SJSA1 (cell line): ENCODE results near the gene OR6S1. TPM values are rescaled to one million over a fixed set of nuclear protein-coding genes. Genes with fewer than 3 reads are reported as not detected.
"Not testable (repeated sequence)": the region's sequence is repeated elsewhere in the genome, so short reads cannot be mapped to it uniquely, and the experiment has no call there.

Experiments
- DNase-seq, 2 experiments: peaks; one replicate each; pipeline ENCODE4 v3.0.0-alpha.2; 2015 to 2020; ENCODE audit warnings: low spot score in 2 of 2, low read depth in 1 of 2
- H3K27ac ChIP-seq: fragments of 250-450 bp; sonication (Bioruptor Pico); 2 replicates; pipeline ENCODE4 v1.5.1; 2020; ENCODE audit warnings: mild to moderate bottlenecking, moderate library complexity
- H3K27me3 ChIP-seq: fragments of 250-450 bp; sonication (Bioruptor Pico); replicated peaks from 2 replicates; pipeline ENCODE4 v1.5.1; 2020; ENCODE audit warnings: mild to moderate bottlenecking, moderate library complexity
- H3K36me3 ChIP-seq: fragments of 250-450 bp; sonication (Bioruptor Pico); 2 replicates; pipeline ENCODE4 v1.5.1; 2020; ENCODE audit warnings: mild to moderate bottlenecking
- H3K4me1 ChIP-seq: fragments of 250-450 bp; sonication (Bioruptor Pico); replicated peaks from 2 replicates; pipeline ENCODE4 v1.6.1; 2021; ENCODE audit warnings: mild to moderate bottlenecking
- H3K4me3 ChIP-seq: fragments of 250-450 bp; sonication (Bioruptor Pico); 2 replicates; pipeline ENCODE4 v1.5.1; 2020; ENCODE audit warnings: mild to moderate bottlenecking
- H3K9me3 ChIP-seq: fragments of 250-450 bp; sonication (Bioruptor Pico); replicated peaks from 2 replicates; pipeline ENCODE4 v1.5.1; 2020; ENCODE audit warnings: mild to moderate bottlenecking
- total RNA-seq: library from RNA; depleted of rRNA; stranded (reverse); fragments of >200 nt; shearing (Covaris generic); gene quantifications from 2 replicates; pipeline ENCODE4 v1.2.3, GENCODE V29; 2014

The OR6S1 gene
- total RNA-seq, 1 experiment from 2014 or later: not detected

DNA sequence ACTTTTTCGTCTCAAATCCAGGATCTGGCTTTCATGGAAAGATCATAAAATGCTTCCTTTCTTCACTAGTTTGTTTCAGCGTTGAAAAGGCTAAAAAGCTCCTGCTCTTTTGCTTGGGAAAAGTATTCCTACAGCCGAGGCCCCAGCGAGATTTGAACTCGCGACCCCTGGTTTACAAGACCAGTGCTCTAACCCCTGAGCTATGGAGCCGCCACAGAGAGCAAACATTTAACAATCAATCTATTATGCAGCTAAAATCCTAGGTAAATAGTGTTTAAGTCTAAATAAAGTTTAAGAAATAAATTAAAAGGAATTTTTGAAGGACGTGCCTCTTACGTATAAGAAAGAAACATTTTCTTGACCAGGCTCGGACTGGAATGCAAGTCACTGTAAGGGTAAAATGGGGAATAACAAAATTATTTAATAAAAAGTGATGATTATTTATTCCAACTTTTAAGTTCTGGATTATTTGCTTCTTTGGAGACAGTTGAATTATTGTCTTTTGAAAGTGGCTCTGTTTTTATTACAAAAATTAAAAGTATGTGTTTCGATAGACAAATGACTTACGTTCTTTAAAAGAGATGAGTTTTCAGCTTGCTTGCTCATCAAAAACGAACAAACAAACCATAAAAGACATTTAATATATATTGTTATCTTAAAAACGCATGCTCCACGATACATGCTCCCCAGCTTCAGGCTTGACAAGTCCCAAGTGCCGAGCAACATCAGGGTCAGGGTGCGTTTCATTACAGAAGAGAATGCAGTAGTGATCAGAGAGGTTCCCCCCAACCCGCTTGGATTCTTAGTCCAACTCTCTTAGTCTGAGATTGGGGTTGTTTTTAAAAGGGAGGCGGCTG is 10.2 kb downstream of the OR6S1 start:
- Histone ChIP-seq H3K4me3 (peak overlapping the region; percentile 16; the same call in 1 of the 2 replicates), H3K9me3 (no peaks in the 10 kb centered on the region), H3K4me1 (peaks cover 18% of the 10 kb centered on the region), H3K27me3 (peaks cover 21% of the 10 kb centered on the region), H3K36me3 (no peaks in the 10 kb centered on the region), H3K27ac (no peak overlapping the region)
- DNase-seq: peak; percentile 56 to 59

DNA sequence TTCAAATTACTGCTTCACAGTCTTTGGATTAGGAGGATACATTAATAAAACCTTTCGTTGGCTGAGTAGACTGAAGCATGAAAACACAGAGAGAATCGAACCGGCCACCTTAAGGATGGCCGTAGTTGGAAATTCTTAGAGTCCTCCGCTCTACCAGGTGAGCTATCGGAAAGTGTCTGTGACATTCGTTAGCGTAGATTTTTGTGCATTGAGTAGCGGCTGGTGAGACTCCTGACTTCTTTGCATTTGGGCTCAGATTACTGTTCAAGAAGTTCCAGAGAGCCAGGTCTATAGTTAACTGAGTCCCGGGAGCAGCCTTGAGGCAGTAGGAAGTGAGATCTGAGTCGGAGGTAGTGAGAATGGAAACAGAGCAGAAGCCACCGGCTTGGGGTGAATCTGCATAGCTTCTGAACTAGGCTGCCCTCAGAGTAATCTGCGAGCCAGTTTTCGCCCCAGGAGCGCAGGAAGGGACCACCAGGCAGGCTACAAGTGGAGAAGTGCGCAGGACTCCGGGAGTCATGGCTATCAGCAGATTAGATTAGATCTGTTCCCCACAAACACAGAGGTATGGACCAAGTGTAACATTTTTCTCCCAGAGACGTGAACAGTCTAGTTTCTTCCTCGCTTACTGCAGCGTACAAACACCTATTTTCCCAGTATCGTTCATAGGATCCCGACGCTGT is 11.0 kb downstream of the OR6S1 start:
- Histone ChIP-seq H3K36me3 (no peaks in the 10 kb centered on the region), H3K27me3 (peaks cover 21% of the 10 kb centered on the region), H3K9me3 (no peaks in the 10 kb centered on the region), H3K27ac (no peak overlapping the region), H3K4me3 (no peak overlapping the region), H3K4me1 (peaks cover 18% of the 10 kb centered on the region)
- no peak for DNase-seq

DNA sequence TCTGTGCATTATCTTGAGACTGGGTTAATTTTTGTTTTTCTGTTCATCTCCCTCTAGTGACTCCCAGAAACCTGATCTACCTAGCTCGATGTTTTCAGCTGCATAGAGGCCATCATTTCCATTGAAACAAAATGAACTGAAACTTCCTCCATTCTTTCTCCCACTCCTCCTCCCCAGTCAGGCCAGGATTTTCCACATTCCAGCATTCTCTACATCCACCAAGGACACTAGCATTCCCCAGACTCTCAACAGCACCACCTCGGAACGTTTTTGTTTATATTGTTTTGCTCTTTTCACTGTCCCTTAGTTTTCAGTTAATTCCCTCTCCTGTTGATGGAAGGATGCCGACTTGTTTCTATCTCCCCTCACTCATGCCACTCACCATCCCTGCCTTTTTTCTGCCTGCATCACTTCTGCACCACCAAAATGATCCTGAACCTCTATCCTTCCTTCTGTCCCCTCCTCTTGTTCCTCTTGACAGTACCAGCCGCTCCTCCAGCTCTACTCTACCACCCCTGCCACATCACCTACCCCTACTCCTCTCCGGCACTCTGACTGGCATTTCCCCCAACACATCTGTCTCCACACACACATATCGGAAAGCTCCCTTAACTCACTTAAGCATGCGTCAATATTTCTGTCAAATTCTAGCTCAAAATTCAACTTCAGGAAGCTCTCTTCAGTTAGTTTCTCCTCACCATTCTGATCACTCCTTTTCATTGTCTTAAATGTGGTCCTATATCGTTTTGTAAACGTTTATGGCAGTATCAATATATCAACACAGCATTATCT is 13.2 kb downstream of the OR6S1 start:
- H3K9me3 ChIP-seq: no peaks in the 10 kb centered on the region
- H3K4me3 ChIP-seq: no peak overlapping the region
- peaks cover 21% of the 10 kb centered on the region for H3K27me3 ChIP-seq
- H3K36me3 ChIP-seq: no peaks in the 10 kb centered on the region
- no peak for DNase-seq
- H3K27ac ChIP-seq: no peak overlapping the region
- H3K4me1 ChIP-seq: peaks cover 18% of the 10 kb centered on the region

DNA sequence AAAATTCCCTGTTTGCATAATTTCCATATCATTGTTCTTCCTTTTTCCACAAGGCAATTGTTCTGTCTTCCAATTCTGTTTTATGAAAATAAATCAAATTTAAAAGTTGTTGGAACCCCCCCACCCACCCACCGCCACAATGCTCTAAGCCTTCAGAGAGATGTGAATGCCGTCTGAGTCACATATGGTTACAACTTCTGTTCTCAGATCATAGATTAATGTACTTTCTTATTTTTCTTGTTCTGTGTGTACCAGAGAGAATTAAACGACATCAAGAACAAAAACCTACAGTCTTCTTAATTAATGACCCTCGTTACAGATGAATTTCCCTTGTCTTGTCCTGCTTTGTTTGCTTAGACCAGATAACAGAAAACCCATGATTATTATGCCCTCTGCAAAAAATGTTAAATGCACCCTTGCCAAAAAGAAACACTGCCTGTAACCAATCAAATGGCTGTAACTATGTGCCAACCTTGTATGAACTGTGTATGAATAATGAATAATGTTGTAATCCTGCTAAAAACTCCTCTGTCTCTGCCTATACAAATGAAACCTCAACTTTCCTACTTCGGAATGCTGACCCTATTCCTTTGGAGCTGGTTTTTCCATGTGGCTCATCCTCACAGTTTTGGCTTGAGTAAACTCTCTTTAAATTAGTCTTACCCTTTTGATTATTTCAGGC is 14.0 kb downstream of the OR6S1 start:
- peaks cover 15% of the 10 kb centered on the region for H3K4me1 ChIP-seq
- no peaks in the 10 kb centered on the region for H3K36me3 ChIP-seq
- DNase-seq: no peak
- no peak overlapping the region for H3K4me3 ChIP-seq
- peaks cover 21% of the 10 kb centered on the region for H3K27me3 ChIP-seq
- no peaks in the 10 kb centered on the region for H3K9me3 ChIP-seq
- H3K27ac ChIP-seq: no peak overlapping the region

DNA sequence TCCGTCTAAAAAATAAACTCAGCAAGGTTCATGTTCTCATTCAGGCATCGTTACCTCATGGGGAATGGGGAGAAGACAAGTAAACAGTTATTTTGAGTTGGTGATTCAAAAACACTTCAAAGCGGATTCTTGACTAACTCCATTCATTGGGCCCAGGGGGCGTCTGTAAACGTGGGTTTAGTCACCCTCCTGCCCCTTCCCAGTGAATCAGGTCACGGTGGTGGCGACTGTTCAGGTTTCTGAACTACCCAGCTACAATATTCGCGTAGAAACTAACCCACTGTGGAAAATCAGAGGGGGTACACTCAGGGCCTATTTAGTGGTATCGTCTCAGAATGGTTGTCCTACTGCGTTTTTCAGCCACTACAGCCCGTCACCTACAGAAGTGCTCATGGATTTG is 15.2 kb downstream of the OR6S1 start:
- H3K4me3 ChIP-seq: no peak overlapping the region
- peaks cover 10% of the 10 kb centered on the region for H3K4me1 ChIP-seq
- H3K36me3 ChIP-seq: no peaks in the 10 kb centered on the region
- peaks cover 21% of the 10 kb centered on the region for H3K27me3 ChIP-seq
- no peak for DNase-seq
- no peaks in the 10 kb centered on the region for H3K9me3 ChIP-seq
- H3K27ac ChIP-seq: no peak overlapping the region

DNA sequence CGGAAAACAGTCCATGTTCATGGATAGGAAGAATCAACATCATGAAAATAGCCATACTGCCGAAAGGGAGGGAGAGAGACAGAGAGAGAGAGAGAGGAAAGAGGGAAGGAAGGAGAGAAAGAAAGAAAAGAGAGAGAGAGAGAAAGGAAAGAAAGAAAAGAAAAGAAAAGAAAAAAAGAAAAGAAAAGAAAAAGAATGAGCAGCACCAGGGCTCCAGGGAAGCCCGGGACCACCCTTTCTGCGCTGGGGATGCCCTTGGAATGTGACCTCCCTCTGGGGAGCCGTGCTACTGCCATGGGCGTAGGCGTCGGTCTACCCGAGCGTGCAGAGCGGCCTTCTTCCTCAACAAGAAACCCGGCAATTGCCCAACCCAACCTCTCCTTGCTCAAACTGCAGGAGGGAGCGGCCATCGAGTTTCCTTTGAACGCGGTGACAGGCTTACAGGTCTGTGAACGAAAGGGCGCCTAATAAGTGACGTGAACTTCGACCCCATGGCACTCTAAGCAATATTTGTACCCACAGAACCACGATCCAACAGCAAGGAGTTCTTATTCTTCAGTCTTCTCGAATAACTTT is 16.9 kb downstream of the OR6S1 start:
- no peaks in the 10 kb centered on the region for H3K9me3 ChIP-seq
- H3K4me3 ChIP-seq: 0 out of 2 replicates have a peak overlapping the region, but pooled peaks have one; percentile 1
- H3K27ac ChIP-seq: no peak overlapping the region
- DNase-seq: no peak
- 0 out of 2 replicates have a peak, but pooled peaks cover 3% of the 10 kb centered on the region for H3K4me1 ChIP-seq
- H3K27me3 ChIP-seq: peaks cover 10% of the 10 kb centered on the region
- H3K36me3 ChIP-seq: no peaks in the 10 kb centered on the region

DNA sequence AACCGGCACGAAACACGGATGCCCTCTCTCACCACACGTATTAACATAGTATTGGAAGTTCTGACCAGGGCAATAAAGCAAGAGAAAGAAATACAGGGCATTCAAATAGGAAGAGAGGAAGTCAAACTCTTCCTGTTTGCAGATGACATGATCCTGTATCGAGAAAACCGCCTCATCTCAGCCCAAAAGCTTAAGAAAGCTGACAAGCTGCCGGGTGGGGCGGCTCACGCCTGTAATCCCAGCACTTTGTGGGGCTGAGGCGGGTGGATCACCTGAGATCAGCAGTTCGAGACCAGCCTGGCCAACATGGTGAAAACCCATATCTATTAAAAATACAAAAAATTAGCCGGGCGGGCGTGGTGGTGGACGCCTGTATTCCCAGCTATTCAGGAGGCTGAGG is 17.7 kb downstream of the OR6S1 start:
- H3K27ac ChIP-seq: no peak overlapping the region
- no peak overlapping the region for H3K4me3 ChIP-seq
- no peaks in the 10 kb centered on the region for H3K9me3 ChIP-seq
- no peaks in the 10 kb centered on the region for H3K36me3 ChIP-seq
- peaks cover 7% of the 10 kb centered on the region for H3K27me3 ChIP-seq
- no peak for DNase-seq
- H3K4me1 ChIP-seq: 0 out of 2 replicates have a peak, but pooled peaks cover 3% of the 10 kb centered on the region

DNA sequence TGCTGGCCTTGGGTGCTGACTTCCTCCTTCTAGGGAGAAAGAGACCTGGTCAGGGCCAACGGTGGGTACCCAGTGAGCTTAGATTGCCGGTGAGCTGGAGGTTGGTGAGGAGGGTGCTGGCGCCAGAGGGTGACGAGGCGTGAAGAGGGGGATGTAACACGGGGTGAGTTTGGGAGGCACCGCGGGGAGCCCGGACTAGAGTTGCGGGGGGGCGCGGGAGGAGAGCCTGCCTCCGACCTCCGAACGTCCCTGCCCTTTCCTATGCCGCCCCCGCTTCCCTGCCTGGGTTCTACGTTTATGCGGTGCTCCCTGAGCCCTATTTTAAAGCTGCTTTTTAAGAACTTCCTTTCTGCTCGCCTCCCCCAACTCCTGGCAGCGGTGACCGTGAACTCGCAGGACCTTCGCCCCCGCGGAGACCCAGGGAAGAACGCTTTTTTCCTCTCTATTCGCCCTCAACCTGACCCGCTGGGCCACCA is 18.6 kb downstream of the OR6S1 start:
- Histone ChIP-seq H3K4me1 (0 out of 2 replicates have a peak, but pooled peaks cover 3% of the 10 kb centered on the region), H3K36me3 (no peaks in the 10 kb centered on the region), H3K27me3 (no peaks in the 10 kb centered on the region; the same call in 1 of the 2 replicates), H3K9me3 (no peaks in the 10 kb centered on the region), H3K4me3 (no peak overlapping the region), H3K27ac (no peak overlapping the region)
- DNase-seq: no peak

DNA sequence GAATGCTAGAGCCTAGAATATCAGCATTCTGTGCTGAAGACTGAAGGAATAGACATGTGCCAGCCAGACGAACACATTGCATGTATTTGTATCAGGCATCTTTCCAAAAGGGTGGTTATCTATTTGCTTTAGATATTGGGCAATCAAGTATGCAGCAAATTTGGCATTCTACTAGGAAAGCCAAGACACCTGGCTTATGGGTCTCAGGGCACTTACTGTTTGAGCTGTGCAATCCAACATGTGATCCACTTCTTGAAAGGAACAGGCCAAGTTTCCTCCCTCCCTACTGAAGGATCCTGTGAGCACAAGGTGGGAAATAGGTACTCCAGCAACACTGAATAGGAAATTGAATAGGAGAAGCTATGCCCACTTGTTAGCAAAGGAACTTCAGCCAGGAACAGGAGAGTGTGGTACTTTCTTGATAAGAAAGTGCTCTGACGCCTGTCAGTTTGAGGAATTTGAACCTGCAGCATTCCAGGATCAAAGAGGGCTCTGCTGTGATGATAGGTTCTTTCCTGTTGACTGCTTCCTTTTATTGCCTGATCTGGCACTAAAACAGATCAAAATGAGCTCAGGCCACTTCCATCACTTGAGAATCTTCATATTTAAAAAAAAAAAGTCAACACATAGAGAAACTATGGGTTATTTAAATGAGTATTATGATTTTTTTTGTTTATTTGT is 20.6 kb downstream of the OR6S1 start:
- no peaks in the 10 kb centered on the region for H3K36me3 ChIP-seq
- H3K27me3 ChIP-seq: no peaks in the 10 kb centered on the region
- no peaks in the 10 kb centered on the region for H3K9me3 ChIP-seq
- no peak overlapping the region for H3K4me3 ChIP-seq
- no peak for DNase-seq
- no peak overlapping the region for H3K27ac ChIP-seq
- 0 out of 2 replicates have a peak, but pooled peaks cover 3% of the 10 kb centered on the region for H3K4me1 ChIP-seq

DNA sequence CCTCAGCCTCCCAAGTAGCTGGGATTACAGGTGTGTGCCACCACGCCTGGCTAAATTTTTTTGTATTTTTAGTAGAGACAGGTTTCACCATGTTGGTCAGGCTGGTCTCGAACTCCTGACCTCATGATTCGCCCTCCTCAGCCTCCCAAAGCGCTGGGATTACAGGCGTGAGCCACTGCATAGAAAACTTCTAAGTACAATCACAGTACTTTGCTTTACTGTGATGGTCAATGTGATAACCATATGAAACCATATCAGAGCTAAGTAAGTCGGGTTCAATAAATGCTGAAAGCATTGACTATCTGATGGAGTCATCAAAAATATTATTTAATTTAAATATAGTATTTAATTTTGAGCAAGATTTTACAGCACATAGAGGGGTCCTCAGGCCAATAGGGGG is 21.8 kb downstream of the OR6S1 start:
- H3K27me3 ChIP-seq, H3K4me1 ChIP-seq, H3K27ac ChIP-seq, H3K4me3 ChIP-seq, H3K9me3 ChIP-seq, DNase-seq, H3K36me3 ChIP-seq: not testable (repeated sequence)

DNA sequence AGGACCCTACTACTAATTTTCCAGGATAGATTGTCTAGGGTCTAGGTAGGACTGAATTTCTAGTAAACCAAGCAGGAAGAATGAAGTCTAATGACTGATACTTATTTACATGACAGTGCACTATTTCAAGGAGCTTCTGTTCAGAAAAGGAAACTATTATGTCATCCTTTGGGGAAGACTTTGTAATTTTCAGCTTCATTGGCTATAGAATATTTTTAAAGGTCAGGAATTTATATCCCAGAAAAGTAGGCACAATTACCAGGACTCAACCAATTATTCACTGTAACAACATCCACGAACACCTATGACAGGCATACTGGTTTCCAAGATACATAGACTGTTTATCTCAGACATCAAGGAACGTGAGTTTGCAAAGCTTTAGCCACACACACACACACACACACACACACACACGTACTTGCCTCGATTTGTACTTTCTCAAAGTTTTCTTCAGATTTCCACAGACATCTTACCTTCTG is 23.2 kb downstream of the OR6S1 start:
- Histone ChIP-seq H3K27ac (no peak overlapping the region), H3K27me3 (no peaks in the 10 kb centered on the region), H3K36me3 (no peaks in the 10 kb centered on the region), H3K4me3 (no peak overlapping the region), H3K4me1 (peaks cover 5% of the 10 kb centered on the region; the same call in 1 of the 2 replicates), H3K9me3 (no peaks in the 10 kb centered on the region)
- no peak for DNase-seq
